GM12878 (cell line): ENCODE measurements around the gene RUFY2. TPM values are rescaled to one million over a fixed set of nuclear protein-coding genes. Genes with fewer than 3 reads are reported as not detected.

Source experiments
- ATAC-seq: fragments of 200-7000 bp; cut with Tn5 transposase; 3 replicates; pipeline ENCODE4 v1.9.1; 2020; ENCODE audit warnings: mild to moderate bottlenecking, moderate library complexity
- BruUV-seq: library from RNA; stranded (reverse); fragments of 400-500 nt; replicated peaks from 2 replicates; lab custom pipeline; 2021; lab: Mats Ljungman, UMichigan
- CTCF ChIA-PET: fragments of 300-600 bp; sonication (Branson Sonifier 250); formaldehyde crosslinking; extraction: SDS; loops from one replicate; lab custom pipeline; 2021; ENCODE audit warnings: inconsistent platforms; lab: Yijun Ruan, JAX
- POLR2A ChIA-PET: fragments of 350-600 bp; formaldehyde crosslinking; extraction: SDS; loops from one replicate; lab custom pipeline; 2021; ENCODE audit warnings: inconsistent platforms; lab: Charles Lee
- RAD21 ChIA-PET: fragments of 300-600 bp; sonication (Branson Sonifier 250); formaldehyde crosslinking; loops from one replicate; lab custom pipeline; 2023; ENCODE audit warnings: antibody characterized with exemption; ENCODE audit not compliant: unreplicated experiment; lab: Charles Lee
- SMC1A ChIA-PET: fragments of 300-600 bp; sonication (Branson Sonifier 250); formaldehyde crosslinking; loops from one replicate; lab custom pipeline; 2023; ENCODE audit not compliant: unreplicated experiment, uncharacterized antibody; lab: Charles Lee
- DNase-seq: peaks from one replicate; pipeline ENCODE4 v3.0.0-alpha.2; 2011; ENCODE audit warnings: low read depth, low spot score
- FAIRE-seq: peaks from 3 replicates; lab custom pipeline; 2011; peaks lifted over from hg19 to GRCh38; lab: Jason Lieb, UNC
- H2AFZ ChIP-seq: 2 replicates; pipeline ENCODE4 v1.6.0; 2011; ENCODE audit warnings: low read depth, low read length, control low read depth; ENCODE audit not compliant: control insufficient read depth
- H3K27ac ChIP-seq: 2 replicates; pipeline ENCODE4 v1.5.1; 2011; ENCODE audit warnings: control low read depth; ENCODE audit not compliant: control insufficient read depth, insufficient read depth
- H3K27me3 ChIP-seq, 2 experiments: replicated peaks in 1 of 2; 2 replicates each; pipeline versions ENCODE4 v1.6.0 to v1.6.1; 2011; ENCODE audit warnings: low read length in 1 of 2; ENCODE audit not compliant: control insufficient read depth in 2 of 2, insufficient read depth in 2 of 2
- H3K36me3 ChIP-seq, 2 experiments: 2 replicates each; pipeline ENCODE4 v1.5.1; 2011; ENCODE audit warnings: low read length in 1 of 2; ENCODE audit not compliant: control insufficient read depth in 2 of 2, insufficient read depth in 2 of 2
- H3K4me1 ChIP-seq: 2 replicates; pipeline ENCODE4 v1.6.1; 2011; ENCODE audit warnings: mild to moderate bottlenecking, low read length, moderate library complexity, mixed read lengths; ENCODE audit not compliant: control insufficient read depth, insufficient read depth
- H3K4me2 ChIP-seq: 2 replicates; pipeline ENCODE4 v1.6.0; 2011; ENCODE audit warnings: control low read depth; ENCODE audit not compliant: control insufficient read depth, insufficient read depth
- H3K4me3 ChIP-seq: fragments of 200-600 bp; sonication (generic); 2 replicates; pipeline ENCODE4 v1.5.1; 2016
- H3K79me2 ChIP-seq: 2 replicates; pipeline ENCODE4 v1.6.0; 2011; ENCODE audit warnings: low read length; ENCODE audit not compliant: control insufficient read depth, insufficient read depth
- H3K9ac ChIP-seq: 2 replicates; pipeline ENCODE4 v1.8.0; 2011; ENCODE audit warnings: low read length, control low read depth, mixed read lengths; ENCODE audit not compliant: control insufficient read depth, insufficient read depth
- H3K9me3 ChIP-seq: replicated peaks from 3 replicates; pipeline ENCODE4 v1.5.1; 2011; ENCODE audit warnings: mild to moderate bottlenecking, low read length; ENCODE audit not compliant: control insufficient read depth, insufficient read depth
- H4K20me1 ChIP-seq: 2 replicates; pipeline ENCODE4 v1.6.0; 2011; ENCODE audit not compliant: control insufficient read depth, insufficient read depth
- BHLHE40 ChIP-seq, 2 experiments: fragments of 450-650 bp in 1 of 2; IDR thresholded peaks; 2 replicates each; pipeline ENCODE4 v1.6.1; 2011 to 2017; ENCODE audit warnings: low read depth in 2 of 2, borderline replicate concordance in 1 of 2, improper control_type of control experiment in 1 of 2, low read length in 1 of 2, mild to moderate bottlenecking in 1 of 2
- E2F8 ChIP-seq: fragments of 450-650 bp; IDR thresholded peaks from 2 replicates; pipeline ENCODE4 v1.6.1; 2018; ENCODE audit warnings: mild to moderate bottlenecking, low read depth, moderate library complexity; ENCODE audit not compliant: partially characterized antibody
- ETV6 ChIP-seq, 2 experiments: fragments of 450-650 bp in 1 of 2; IDR thresholded peaks in 1 of 2; conservative IDR thresholded peaks in 1 of 2; 2 replicates each; pipeline ENCODE4 v1.6.1; 2014; ENCODE audit warnings: antibody characterized with exemption in 1 of 2, borderline replicate concordance in 1 of 2, low read depth in 1 of 2, mild to moderate bottlenecking in 1 of 2, moderate library complexity in 1 of 2
- HDGF ChIP-seq: fragments of 450-650 bp; IDR thresholded peaks from 2 replicates; pipeline ENCODE4 v1.6.1; 2016; ENCODE audit warnings: antibody characterized with exemption
- NFIC ChIP-seq: IDR thresholded peaks from 2 replicates; pipeline ENCODE4 v1.6.1; 2012; ENCODE audit warnings: low read depth, mild to moderate bottlenecking, inconsistent platforms, low read length, moderate library complexity
- PAX5 ChIP-seq: IDR thresholded peaks from 2 replicates; pipeline ENCODE4 v1.6.1; 2011; ENCODE audit warnings: low read depth, low read length, borderline replicate concordance
- POLR2AphosphoS2 ChIP-seq: IDR thresholded peaks from 2 replicates; pipeline ENCODE4 v1.6.1; 2011; ENCODE audit warnings: low read depth, mild to moderate bottlenecking, low read length, improper control_type of control experiment, moderate library complexity
- ZBED1 ChIP-seq: IDR thresholded peaks from 2 replicates; pipeline ENCODE4 v1.6.1; 2016; ENCODE audit warnings: borderline replicate concordance
- ZBTB4 ChIP-seq: fragments of 450-650 bp; formaldehyde crosslinking; IDR thresholded peaks from 2 replicates; pipeline ENCODE4 v1.4.0; 2022; ENCODE audit warnings: mild to moderate bottlenecking, moderate library complexity
- WGBS: methylation state at CpG from one replicate; pipeline ENCODE4 v1.1.6; 2016; ENCODE audit warnings: low lambda C conversion rate; ENCODE audit not compliant: insufficient replicate concordance, insufficient coverage; ENCODE audit errors: missing lambda C conversion rate; 5-methylcytosine and 5-hydroxymethylcytosine counted together
- in situ Hi-C: fragments of 300-500 bp; cut with MboI; formaldehyde crosslinking; loops from 9 replicates; pipeline ENCODE4 v1.14.3; 2018; ENCODE audit warnings: mixed read lengths
- intact Hi-C: fragments of 100-400 bp; cut with micrococcal nuclease; formaldehyde crosslinking; loops from one replicate; pipeline ENCODE4 v1.14.2; 2022; ENCODE audit not compliant: unreplicated experiment
- polyA plus RNA-seq, 11 experiments: library from polyadenylated mRNA; depleted of rRNA in 4 of 11; unstranded in 6 of 11; stranded (reverse) in 5 of 11; fragments of >200 nt; fragmentation: Nextera tagmentation in 4 of 11; fragmentation: Illumina TruSeq in 1 of 11; extraction: Ambion mirVana in 4 of 11; extraction: Trizol in 1 of 11; gene quantifications; 1 replicate in 1 of 11; 2 replicates in 10 of 11; pipeline versions ENCODE4 v1.2.1 to v1.2.3, GENCODE V29; 2011 to 2016; ENCODE audit warnings: inconsistent platforms in 2 of 11, missing spikeins in 2 of 11, low read depth in 1 of 11
- total RNA-seq, 4 experiments: library from RNA; depleted of rRNA in 3 of 4; stranded (reverse); fragments of >200 nt in 3 of 4; fragmentation: Illumina TruSeq in 1 of 4; extraction: Trizol in 1 of 4; gene quantifications; 2 replicates each; pipeline versions ENCODE4 v1.2.1 to v1.2.3, GENCODE V29; 2013 to 2021

The RUFY2 gene
- total and polyA plus RNA-seq, 10 of the 15 experiments (the other 5 are each of a cell fraction or from before 2014, with no cell fraction given) = 1.7 to 8.4 (median 5.8) TPM

DNA sequence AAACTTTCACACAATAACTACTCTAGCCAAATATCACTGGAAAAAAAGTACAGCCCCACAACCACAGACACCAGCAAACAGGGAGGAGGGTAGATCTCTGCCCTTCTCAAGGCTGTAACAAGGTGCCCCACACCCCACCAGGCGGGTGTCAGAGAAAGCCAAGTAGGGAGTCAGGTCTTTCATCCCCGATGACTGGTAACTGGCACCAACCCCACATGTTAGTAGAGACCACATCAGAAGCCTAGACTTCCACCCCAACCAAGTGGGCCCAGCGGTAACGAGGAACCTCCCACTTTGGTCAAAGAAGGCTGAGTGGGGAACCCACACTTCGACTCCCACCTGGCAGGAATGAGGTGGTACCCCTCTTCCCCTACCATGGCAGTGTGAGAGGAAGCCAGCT, 16.4 kb upstream of the RUFY2 start:
- no TSS peak for BruUV-seq
- no peak overlapping the region for H3K4me3 ChIP-seq
- 100% methylated on average over 5 of the region's 5 CpGs for WGBS
- H3K4me1 ChIP-seq = no peaks in the 10 kb centered on the region
- ChIA-PET CTCF (no interaction called here), RAD21 (no interaction called here), SMC1A (no interaction called here), POLR2A (no interaction called here)
- ATAC-seq = no peak
- H3K27me3 ChIP-seq = no peaks in the 10 kb centered on the region
- H3K4me2 ChIP-seq = no peak overlapping the region
- intact Hi-C loops = no loop called here
- no peaks in the 10 kb centered on the region for H4K20me1 ChIP-seq
- in situ Hi-C loops = no loop called here
- TF ChIP-seq PAX5 = no peak
- no peak for TF ChIP-seq ETV6 (conservative IDR thresholded peaks at IDR 0.05 in 1 of 2, IDR thresholded peaks at IDR 0.05 in 1 of 2; ENCODE audit: borderline replicate concordance in 1 of 2, low read depth in 1 of 2)
- no peak for TF ChIP-seq NFIC
- TF ChIP-seq POLR2AphosphoS2 = no peak
- TF ChIP-seq E2F8 = no peak
- TF ChIP-seq ZBTB4 (CRISPR knock-in tag) = no peak
- TF ChIP-seq HDGF = no peak
- no peak for TF ChIP-seq ZBED1
- TF ChIP-seq BHLHE40 (IDR thresholded peaks at IDR 0.05; ENCODE audit: borderline replicate concordance in 1 of 2, low read depth in 2 of 2, low read length in 1 of 2) = no peak
- peaks cover 0 to 12% of the 10 kb centered on the region in 2 experiments; a peak in 2 of 4 replicates for H3K36me3 ChIP-seq
- H3K9me3 ChIP-seq = no peaks in the 10 kb centered on the region
- no peaks in the 10 kb centered on the region for H3K79me2 ChIP-seq
- no peak for DNase-seq
- H2AFZ ChIP-seq = no peak overlapping the region
- H3K27ac ChIP-seq = no peak overlapping the region
- H3K9ac ChIP-seq = no peak overlapping the region
- FAIRE-seq = no peak
